Psoas muscle (tissue), 8 donors: ENCODE data around the gene MCOLN2. TPM values are rescaled to one million over a fixed set of nuclear protein-coding genes. Genes with fewer than 3 reads are reported as not detected.
A peak's percentile ranks its signal among the peaks of the same experiment; 100 is the strongest.

Experiments
- ATAC-seq, 4 donors: fragments of 200-7000 bp; cut with Tn5 transposase; one replicate each; pipeline ENCODE4 v1.9.1; 2020; ENCODE audit warnings: moderate library complexity in 3 of 4, mild to moderate bottlenecking in 2 of 4
- DNase-seq, 2 donors: peaks; one replicate each; pipeline ENCODE4 v3.0.0-alpha.2; 2020
- H3K27ac ChIP-seq: fragments of 200-600 bp; one replicate; pipeline ENCODE4 v1.8.0; 2022
- H3K27me3 ChIP-seq, 3 donors: fragments of 200-600 bp in 1 of 3; one replicate each; pipeline versions ENCODE4 v1.6.1 to v1.8.0; 2013 to 2022; ENCODE audit warnings: low read length in 2 of 3, mild to moderate bottlenecking in 2 of 3, moderate library complexity in 1 of 3; ENCODE audit not compliant: insufficient read depth in 3 of 3
- H3K36me3 ChIP-seq, 2 donors: fragments of 200-600 bp in 1 of 2; one replicate each; pipeline versions ENCODE4 v1.6.1 to v1.8.0; 2013 to 2022; ENCODE audit warnings: low read depth in 1 of 2, mild to moderate bottlenecking in 1 of 2, moderate library complexity in 1 of 2; ENCODE audit not compliant: insufficient read depth in 1 of 2
- H3K4me1 ChIP-seq: fragments of 200-600 bp; one replicate; pipeline ENCODE4 v1.8.0; 2022
- H3K4me3 ChIP-seq: fragments of 200-600 bp; one replicate; pipeline ENCODE4 v1.8.0; 2022; ENCODE audit warnings: mild to moderate bottlenecking
- H3K9me3 ChIP-seq: fragments of 200-600 bp; one replicate; pipeline ENCODE4 v1.8.0; 2022
- CTCF ChIP-seq: fragments of 200-600 bp; IDR thresholded peaks from one replicate; pipeline ENCODE4 v1.8.0; 2022; ENCODE audit warnings: antibody characterized with exemption
- WGBS, 3 donors: extraction: QIAGEN DNeasy Blood & Tissue Kit; methylation state at CpG; one replicate each; pipeline versions ENCODE4 v1.1.6 to v1.1.7; 2013; 5-methylcytosine and 5-hydroxymethylcytosine counted together
- intact Hi-C, 2 donors: fragments of 100-400 bp; cut with DNase I; formaldehyde crosslinking; loops; one replicate each; pipeline versions ENCODE4 v1.11.0 to v1.14.2; 2022
- long read RNA-seq, 2 donors: library from polyadenylated mRNA; unstranded; transcript quantifications; one replicate each; pipeline ENCODE4 v2.0.0, GENCODE V29; 2021
- polyA plus RNA-seq, 3 donors: library from polyadenylated mRNA; stranded (reverse); fragments of 200-250 nt; gene quantifications; one replicate each; pipeline ENCODE4 v1.2.3, GENCODE V29; 2013
- total RNA-seq, 4 donors: library from RNA; stranded (reverse); fragmentation: NEBNext Ultra II Directional in 2 of 4; extraction: Animal tissue kit (Norgen Biotek cat#: 25700) in 2 of 4; gene quantifications; one replicate each; pipeline versions ENCODE4 v1.2.1 to v1.2.4, GENCODE V29; 2021 to 2023
- donor health status: healthy with polysubstance abuse.
- donor health status: DM: no; HTN: no; CAD: no; lungs with moderate emphysema.
- donor health status: Bipolar disorder and iron deficiency.
- donor health status: healthy.
- donor health status: DM: yes; HTN: yes; CAD: no.
- donor health status: DM: no; HTN: no; CAD: no.
- donor health status: DM: no; HTN: no; CAD: no.
- donor health status: DM: yes; HTN: yes; CAD: no.

The MCOLN2 gene
- total RNA-seq: under 1 TPM in 2 of 4 donors, not detected in 2; 0.23 to 0.54 TPM
- polyA plus RNA-seq: under 1 TPM in 2 of 3 donors, not detected in 1; 0.03 to 0.04 TPM
- long read RNA-seq, donor 1: 0 reads
- long read RNA-seq, donor 2, partial matches to known transcripts: 0 of 1 reads
- long read RNA-seq, donor 2, other reads (novel, unspliced or antisense): 1 of 1 reads

DNA sequence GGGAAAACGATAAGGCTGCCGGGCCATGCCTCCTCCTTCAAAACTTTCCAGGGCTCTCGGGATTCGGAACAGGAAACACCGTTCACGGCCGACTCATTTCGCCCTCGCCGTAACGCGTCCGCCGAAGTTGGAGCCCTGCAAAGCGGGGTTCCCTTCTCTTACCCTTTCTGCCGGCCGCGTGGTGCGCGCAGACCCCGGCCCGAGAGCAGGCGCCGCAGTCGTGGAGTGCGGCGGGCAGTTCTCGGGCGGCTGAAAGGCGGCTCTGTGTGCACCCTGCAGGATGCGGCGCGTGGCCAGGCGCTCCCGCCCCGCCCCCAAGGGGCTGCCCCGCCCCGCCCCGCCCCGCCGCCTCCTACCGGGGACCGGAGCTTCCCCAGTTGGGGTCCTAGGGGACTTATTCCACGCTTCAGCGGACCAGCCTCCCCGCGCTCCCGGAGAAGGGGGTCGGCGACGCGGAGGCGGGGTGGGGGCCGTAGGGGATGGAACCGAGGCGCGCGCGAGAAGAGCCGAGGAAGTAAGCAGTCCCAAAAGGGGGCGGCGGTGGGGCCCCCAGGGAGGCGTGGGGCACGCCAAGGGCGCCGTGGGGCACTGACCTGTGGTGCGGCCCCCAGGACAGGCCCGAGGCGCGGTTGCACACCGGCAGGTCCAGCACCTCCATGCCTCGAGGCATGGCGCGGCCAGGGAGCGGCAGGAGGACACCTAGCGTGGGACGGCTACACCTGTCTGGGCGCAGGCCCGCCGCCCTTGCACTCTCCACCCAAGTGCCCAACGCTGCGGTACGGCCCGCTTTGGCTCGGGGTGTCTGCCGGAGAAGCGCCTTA is at the start of gene MCOLN2:
TSS of gene MCOLN2 (minus strand) at position 268 of the 821 bp plus-strand sequence. CDS start at position 27, 241 bp downstream.
- Histone ChIP-seq H3K4me3 (peak within 1 kb of the TSS; percentile 69), H3K36me3 (no peaks in the 10 kb centered on the region), H3K27ac (no peak within 1 kb of the TSS), H3K27me3 (peaks cover 5 to 68% (median 6%) of the 10 kb centered on the region in 3 donors), H3K4me1 (peaks cover 13% of the 10 kb centered on the region), H3K9me3 (no peaks in the 10 kb centered on the region)
- peak; percentile 64 to 95 (median 84) for ATAC-seq
- no peak for TF ChIP-seq CTCF
- intact Hi-C loops: no loop called here
- WGBS, 3 donors: 1% methylated on average over 59 to 87 of the region's 87 CpGs
- DNase-seq: peak; percentile 39 to 69

GRCh38 chr1:85042413-85042812 is 45.5 kb upstream of the MCOLN2 start:
- Histone ChIP-seq H3K27me3 (peaks cover 3 to 35% (median 6%) of the 10 kb centered on the region in 3 donors), H3K4me3 (no peak overlapping the region), H3K27ac (no peak overlapping the region), H3K9me3 (no peaks in the 10 kb centered on the region), H3K4me1 (peaks cover under 1% of the 10 kb centered on the region), H3K36me3 (no peaks in the 10 kb centered on the region)
- DNase-seq: no peak
- no peak for ATAC-seq
- no peak for TF ChIP-seq CTCF
- intact Hi-C loops: no loop called here

DNA sequence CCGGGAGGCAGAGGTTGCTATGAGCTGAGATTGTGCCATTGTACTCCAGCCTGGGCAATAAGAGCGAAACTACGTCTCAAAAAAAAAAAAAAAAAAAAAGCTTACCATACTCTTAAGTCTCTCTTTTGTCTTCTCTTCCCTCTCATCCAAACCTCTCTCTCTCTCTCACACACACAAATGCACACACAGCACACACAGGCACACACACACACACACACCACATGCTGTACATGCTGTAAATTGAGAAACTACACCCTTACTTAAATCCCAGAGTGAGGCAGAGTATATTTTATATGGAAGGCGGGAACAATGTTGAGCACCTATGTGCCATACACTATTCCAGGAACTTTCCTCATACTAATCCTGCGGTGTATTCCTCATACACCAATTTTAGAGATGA is 44.9 kb upstream of the MCOLN2 start:
- Histone ChIP-seq H3K9me3 (no peaks in the 10 kb centered on the region), H3K36me3 (no peaks in the 10 kb centered on the region), H3K4me3 (no peak overlapping the region), H3K4me1 (no peaks in the 10 kb centered on the region), H3K27ac (no peak overlapping the region), H3K27me3 (peaks cover 0 to 29% (median 6%) of the 10 kb centered on the region in 3 donors)
- TF ChIP-seq CTCF: no peak
- DNase-seq (no peak), ATAC-seq (no peak)
- intact Hi-C loops: no loop called here
- 88 to 91% (median 89%) methylated on average over 5 of the region's 5 CpGs for WGBS, 3 donors

DNA sequence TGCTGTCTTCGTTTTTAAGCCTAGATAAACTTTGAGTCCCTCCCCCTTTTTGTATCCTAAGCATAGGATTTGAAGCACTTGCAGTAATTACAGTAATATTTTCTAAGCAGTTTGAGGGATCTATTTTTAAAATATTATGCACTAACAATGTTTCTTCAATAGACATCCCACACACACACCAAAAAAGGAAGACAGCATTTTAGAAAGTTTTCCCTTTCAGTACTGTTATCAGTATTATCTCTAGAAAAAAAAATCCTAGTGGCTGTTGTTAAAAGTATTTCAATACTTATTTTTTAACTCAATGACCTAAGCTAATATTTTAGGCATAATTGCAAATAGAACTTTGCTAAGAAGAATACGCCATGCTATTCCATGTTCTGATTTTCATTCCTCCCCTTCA is 36.3 kb upstream of the MCOLN2 start:
- no peak for TF ChIP-seq CTCF
- intact Hi-C loops: no loop called here
- no peak for ATAC-seq
- WGBS, 3 donors: 69 to 81% (median 72%) methylated on average over 2 of the region's 2 CpGs
- Histone ChIP-seq H3K27ac (no peak overlapping the region), H3K9me3 (no peaks in the 10 kb centered on the region), H3K36me3 (no peaks in the 10 kb centered on the region), H3K4me3 (no peak overlapping the region), H3K27me3 (no peaks in the 10 kb centered on the region), H3K4me1 (no peaks in the 10 kb centered on the region)
- no peak for DNase-seq
